Measurements from ENCODE around the gene POLR3H.

DNA sequence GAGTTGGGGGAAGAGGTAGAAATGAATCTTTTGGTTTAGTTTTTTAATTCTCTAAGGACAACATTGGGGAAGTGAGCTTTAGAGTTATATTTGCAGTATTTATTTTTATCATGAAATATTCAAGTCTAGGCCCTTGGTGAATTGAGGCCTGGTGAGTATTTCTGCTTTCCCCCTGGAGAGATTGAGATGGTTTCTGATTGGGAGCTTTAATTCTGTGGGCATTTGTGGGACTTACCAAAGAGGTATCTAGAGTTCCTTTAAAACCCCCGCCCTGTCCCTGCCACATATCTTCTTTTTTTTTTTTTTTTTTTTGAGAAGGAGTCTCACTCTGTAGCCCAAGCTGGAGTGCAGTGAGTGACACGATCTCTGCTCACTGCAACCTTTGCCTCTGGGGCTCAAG is 65.8 kb downstream of the POLR3H start:
- TF ChIP-seq, protein P1, sequence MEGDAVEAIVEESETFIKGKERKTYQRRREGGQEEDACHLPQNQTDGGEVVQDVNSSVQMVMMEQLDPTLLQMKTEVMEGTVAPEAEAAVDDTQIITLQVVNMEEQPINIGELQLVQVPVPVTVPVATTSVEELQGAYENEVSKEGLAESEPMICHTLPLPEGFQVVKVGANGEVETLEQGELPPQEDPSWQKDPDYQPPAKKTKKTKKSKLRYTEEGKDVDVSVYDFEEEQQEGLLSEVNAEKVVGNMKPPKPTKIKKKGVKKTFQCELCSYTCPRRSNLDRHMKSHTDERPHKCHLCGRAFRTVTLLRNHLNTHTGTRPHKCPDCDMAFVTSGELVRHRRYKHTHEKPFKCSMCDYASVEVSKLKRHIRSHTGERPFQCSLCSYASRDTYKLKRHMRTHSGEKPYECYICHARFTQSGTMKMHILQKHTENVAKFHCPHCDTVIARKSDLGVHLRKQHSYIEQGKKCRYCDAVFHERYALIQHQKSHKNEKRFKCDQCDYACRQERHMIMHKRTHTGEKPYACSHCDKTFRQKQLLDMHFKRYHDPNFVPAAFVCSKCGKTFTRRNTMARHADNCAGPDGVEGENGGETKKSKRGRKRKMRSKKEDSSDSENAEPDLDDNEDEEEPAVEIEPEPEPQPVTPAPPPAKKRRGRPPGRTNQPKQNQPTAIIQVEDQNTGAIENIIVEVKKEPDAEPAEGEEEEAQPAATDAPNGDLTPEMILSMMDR (conservative IDR thresholded peaks at IDR 0.05; ENCODE audit: low read depth in 2 of 2): no peak
- TF ChIP-seq EZH2 (IDR thresholded peaks at IDR 0.05; ENCODE audit: low read depth, unreplicated experiment) (no peak), POLR2AphosphoS5 (IDR thresholded peaks at IDR 0.05; ENCODE audit: low read depth) (no peak), EZH2phosphoT487 (IDR thresholded peaks at IDR 0.05; ENCODE audit: unreplicated experiment) (no peak), ZNF114 (CRISPR knock-in tag; IDR thresholded peaks at IDR 0.05) (no peak)
- TF ChIP-seq, protein P2, sequence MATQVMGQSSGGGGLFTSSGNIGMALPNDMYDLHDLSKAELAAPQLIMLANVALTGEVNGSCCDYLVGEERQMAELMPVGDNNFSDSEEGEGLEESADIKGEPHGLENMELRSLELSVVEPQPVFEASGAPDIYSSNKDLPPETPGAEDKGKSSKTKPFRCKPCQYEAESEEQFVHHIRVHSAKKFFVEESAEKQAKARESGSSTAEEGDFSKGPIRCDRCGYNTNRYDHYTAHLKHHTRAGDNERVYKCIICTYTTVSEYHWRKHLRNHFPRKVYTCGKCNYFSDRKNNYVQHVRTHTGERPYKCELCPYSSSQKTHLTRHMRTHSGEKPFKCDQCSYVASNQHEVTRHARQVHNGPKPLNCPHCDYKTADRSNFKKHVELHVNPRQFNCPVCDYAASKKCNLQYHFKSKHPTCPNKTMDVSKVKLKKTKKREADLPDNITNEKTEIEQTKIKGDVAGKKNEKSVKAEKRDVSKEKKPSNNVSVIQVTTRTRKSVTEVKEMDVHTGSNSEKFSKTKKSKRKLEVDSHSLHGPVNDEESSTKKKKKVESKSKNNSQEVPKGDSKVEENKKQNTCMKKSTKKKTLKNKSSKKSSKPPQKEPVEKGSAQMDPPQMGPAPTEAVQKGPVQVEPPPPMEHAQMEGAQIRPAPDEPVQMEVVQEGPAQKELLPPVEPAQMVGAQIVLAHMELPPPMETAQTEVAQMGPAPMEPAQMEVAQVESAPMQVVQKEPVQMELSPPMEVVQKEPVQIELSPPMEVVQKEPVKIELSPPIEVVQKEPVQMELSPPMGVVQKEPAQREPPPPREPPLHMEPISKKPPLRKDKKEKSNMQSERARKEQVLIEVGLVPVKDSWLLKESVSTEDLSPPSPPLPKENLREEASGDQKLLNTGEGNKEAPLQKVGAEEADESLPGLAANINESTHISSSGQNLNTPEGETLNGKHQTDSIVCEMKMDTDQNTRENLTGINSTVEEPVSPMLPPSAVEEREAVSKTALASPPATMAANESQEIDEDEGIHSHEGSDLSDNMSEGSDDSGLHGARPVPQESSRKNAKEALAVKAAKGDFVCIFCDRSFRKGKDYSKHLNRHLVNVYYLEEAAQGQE (IDR thresholded peaks at IDR 0.05; ENCODE audit: unreplicated experiment): no peak
